ENCODE data around the gene LRBA.
"Not testable (repeated sequence)": the region's sequence is repeated elsewhere in the genome, so short reads cannot be mapped to it uniquely, and the experiment has no call there.

The LRBA gene

DNA sequence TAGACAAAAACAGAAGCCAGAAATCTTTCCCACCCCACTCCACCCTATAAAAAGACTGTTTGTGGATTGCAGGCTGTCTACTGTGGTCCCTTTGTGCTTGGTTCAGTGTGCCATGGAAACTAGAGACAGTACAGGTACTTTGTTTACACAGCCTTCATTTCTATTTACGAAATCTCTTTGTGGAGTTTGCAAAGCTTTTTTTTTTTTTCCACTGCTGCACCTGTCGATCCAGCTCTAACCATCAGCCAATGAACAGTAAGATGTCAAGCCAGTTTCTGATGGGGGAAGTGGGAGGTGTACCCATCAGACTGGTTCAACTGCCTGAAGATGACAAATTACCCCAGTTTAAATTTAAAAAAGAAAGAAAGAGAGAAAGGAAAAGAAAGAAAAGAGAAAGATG is 20.2 kb upstream of the LRBA start:
- H3K4me1 ChIP-seq (ENCODE audit: control insufficient read depth, insufficient read depth, low read length): no peaks in the 10 kb centered on the region
- no peaks in the 10 kb centered on the region for H3K27me3 ChIP-seq (ENCODE audit: control insufficient read depth, insufficient read depth, low read length)
- H3K36me3 ChIP-seq (ENCODE audit: control insufficient read depth, insufficient read depth, low read length): no peaks in the 10 kb centered on the region
- H3K9ac ChIP-seq (ENCODE audit: low read length): no peak overlapping the region
- H3K27ac ChIP-seq (ENCODE audit: low read depth, low read length): no peak overlapping the region
- no peak overlapping the region for H3K4me3 ChIP-seq (ENCODE audit: low read length)

DNA sequence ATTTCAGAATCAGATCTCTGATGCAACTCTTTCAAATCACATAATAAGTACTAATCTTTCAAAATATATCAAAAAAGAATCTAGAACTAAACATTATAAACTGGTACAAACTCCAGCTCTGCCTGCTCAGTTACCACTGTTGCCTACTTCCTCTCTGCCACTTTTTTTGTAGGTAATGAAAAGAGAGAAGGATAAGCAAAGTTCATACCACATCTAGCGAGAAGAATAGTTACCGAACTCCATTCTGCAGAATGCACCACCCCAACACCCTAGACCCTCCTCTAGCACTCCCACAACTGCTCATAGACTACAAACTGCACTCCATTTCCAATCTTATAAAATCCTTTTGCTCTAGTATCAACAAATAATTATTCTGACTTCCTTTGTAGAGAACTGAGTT is 19.7 kb upstream of the LRBA start:
- no peaks in the 10 kb centered on the region for H3K36me3 ChIP-seq (ENCODE audit: control insufficient read depth, insufficient read depth, low read length)
- no peak overlapping the region for H3K27ac ChIP-seq (ENCODE audit: low read depth, low read length)
- H3K9ac ChIP-seq (ENCODE audit: low read length): no peak overlapping the region
- no peaks in the 10 kb centered on the region for H3K4me1 ChIP-seq (ENCODE audit: control insufficient read depth, insufficient read depth, low read length)
- no peak overlapping the region for H3K4me3 ChIP-seq (ENCODE audit: low read length)
- no peaks in the 10 kb centered on the region for H3K27me3 ChIP-seq (ENCODE audit: control insufficient read depth, insufficient read depth, low read length)

DNA sequence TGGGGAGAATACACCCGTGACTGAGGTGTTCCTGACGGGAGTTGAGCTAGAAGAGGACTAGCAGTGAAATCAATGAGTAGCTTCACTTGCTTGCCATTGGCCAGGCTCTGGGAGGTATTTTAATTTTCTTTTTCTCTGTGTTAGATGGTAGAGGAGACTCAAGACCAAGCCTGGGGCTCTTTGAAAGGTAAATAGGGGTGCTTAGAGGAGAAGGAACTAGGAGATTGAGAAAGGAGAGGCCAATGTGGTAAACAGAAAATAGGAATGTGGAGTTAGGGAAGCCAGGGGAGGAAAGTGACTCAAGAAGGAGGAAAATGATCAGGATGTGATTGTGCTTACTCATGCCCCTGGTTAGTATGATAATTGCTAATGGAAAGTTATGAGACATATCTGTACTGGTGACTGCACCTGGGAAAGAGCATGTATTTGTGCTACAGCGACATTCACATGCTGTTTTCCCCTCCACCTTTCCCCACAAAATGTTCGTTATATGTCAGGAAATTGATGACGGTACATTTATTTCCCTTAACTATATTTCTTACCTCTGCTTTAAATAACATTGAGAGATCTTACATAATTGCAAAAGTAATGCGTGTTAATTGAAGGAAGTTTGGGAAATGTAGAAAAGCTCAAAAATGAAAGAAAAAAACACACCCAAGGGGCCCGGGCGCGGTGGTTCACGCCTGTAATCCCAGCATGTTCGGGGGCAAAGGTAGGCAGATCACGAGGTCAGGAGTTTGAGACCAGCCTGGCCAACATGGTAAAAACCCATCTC is 16.9 kb upstream of the LRBA start:
- no peak overlapping the region for H3K4me3 ChIP-seq (ENCODE audit: low read length)
- no peak overlapping the region for H3K27ac ChIP-seq (ENCODE audit: low read depth, low read length)
- no peaks in the 10 kb centered on the region for H3K4me1 ChIP-seq (ENCODE audit: control insufficient read depth, insufficient read depth, low read length)
- H3K36me3 ChIP-seq (ENCODE audit: control insufficient read depth, insufficient read depth, low read length): no peaks in the 10 kb centered on the region
- H3K27me3 ChIP-seq (ENCODE audit: control insufficient read depth, insufficient read depth, low read length): no peaks in the 10 kb centered on the region
- no peak overlapping the region for H3K9ac ChIP-seq (ENCODE audit: low read length)

DNA sequence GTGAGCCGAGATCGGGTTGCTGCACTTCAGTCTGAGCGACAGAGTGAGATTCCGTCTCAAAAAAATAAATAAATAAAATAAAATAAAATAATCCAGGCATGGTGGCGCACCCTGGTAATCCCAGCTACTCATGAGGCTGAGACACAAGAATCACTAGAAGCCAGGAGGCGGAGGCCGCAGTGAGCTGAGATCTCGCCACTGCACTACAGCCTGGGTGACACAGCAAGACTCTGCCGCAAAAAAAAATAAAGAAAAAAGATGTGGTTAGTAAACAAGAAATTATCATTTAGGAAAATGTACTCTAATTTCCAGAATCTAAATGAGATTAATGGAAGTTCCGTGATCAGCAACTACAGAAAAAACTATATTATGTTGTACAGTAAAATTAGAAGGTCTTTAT is 14.5 kb upstream of the LRBA start:
- H3K4me1 ChIP-seq (ENCODE audit: control insufficient read depth, insufficient read depth, low read length): no peaks in the 10 kb centered on the region
- H3K27me3 ChIP-seq (ENCODE audit: control insufficient read depth, insufficient read depth, low read length): no peaks in the 10 kb centered on the region
- H3K36me3 ChIP-seq (ENCODE audit: control insufficient read depth, insufficient read depth, low read length): no peaks in the 10 kb centered on the region
- no peak overlapping the region for H3K9ac ChIP-seq (ENCODE audit: low read length)
- H3K27ac ChIP-seq (ENCODE audit: low read depth, low read length): no peak overlapping the region
- no peak overlapping the region for H3K4me3 ChIP-seq (ENCODE audit: low read length)

DNA sequence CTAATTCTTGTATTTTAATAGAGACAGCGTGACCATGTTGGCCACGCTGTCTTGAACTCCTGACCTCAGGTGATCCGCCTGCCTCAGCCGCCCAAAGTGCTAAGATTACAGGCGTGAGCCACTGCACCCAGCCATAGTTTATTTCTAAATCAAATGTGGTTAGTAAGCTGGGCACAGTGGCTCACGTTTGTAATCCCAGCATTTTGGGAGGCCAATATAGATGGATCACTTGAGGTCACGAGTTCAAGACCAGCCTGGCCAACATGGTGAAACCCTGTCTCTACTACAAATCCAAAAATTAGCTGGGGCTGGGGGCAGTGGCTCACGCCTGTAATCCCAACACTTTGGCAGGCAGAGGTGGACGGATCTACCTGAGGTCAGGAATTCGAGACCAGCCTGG is 13.9 kb upstream of the LRBA start:
- not testable (repeated sequence) for H3K9ac ChIP-seq (ENCODE audit: low read length); H3K27me3 ChIP-seq (ENCODE audit: control insufficient read depth, insufficient read depth, low read length); H3K27ac ChIP-seq (ENCODE audit: low read depth, low read length); H3K4me3 ChIP-seq (ENCODE audit: low read length); H3K36me3 ChIP-seq (ENCODE audit: control insufficient read depth, insufficient read depth, low read length); H3K4me1 ChIP-seq (ENCODE audit: control insufficient read depth, insufficient read depth, low read length)

DNA sequence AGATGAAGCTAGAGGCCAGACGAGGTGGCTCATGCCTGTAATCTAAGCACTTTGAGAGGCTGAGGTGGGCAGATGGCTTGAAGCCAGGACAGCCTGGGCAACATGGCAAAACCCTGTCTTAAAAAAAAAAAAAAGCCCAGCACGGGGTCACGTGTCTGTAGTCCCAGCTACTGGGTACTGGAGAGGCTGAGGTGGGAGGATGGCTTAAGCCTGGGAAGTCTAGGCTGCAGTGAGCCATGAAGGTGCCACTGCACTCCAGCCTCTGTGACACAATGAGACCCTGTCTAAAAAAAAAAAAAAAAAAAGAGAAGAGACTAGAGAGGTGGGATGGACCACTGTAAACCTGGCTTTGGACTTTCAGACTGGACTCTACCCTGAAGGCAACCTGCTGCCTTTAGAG is 10.7 kb upstream of the LRBA start:
- no peaks in the 10 kb centered on the region for H3K36me3 ChIP-seq (ENCODE audit: control insufficient read depth, insufficient read depth, low read length)
- H3K9ac ChIP-seq (ENCODE audit: low read length): no peak overlapping the region
- no peak overlapping the region for H3K4me3 ChIP-seq (ENCODE audit: low read length)
- no peak overlapping the region for H3K27ac ChIP-seq (ENCODE audit: low read depth, low read length)
- no peaks in the 10 kb centered on the region for H3K27me3 ChIP-seq (ENCODE audit: control insufficient read depth, insufficient read depth, low read length)
- H3K4me1 ChIP-seq (ENCODE audit: control insufficient read depth, insufficient read depth, low read length): no peaks in the 10 kb centered on the region

DNA sequence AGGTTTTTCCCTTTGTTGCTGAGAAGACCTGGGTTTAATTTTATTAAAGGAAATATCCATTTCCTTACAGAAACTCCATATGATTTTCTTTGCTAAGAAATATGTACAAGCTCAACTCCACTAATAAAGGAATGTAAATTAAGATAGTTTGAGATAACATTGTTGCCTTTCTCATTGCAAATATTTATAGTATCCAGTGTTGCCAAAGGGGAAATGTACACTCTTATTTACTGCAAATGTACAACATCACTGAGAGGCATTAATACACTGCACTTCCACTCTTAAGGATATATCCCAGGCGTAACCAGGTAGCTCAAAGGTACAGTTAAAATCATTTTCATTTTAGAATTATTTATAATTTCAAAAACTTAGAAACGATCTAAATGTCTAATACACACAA is 7.5 kb upstream of the LRBA start:
- Histone ChIP-seq H3K27ac (ENCODE audit: low read depth, low read length) (no peak overlapping the region), H3K27me3 (ENCODE audit: control insufficient read depth, insufficient read depth, low read length) (no peaks in the 10 kb centered on the region), H3K36me3 (ENCODE audit: control insufficient read depth, insufficient read depth, low read length) (no peaks in the 10 kb centered on the region), H3K4me1 (ENCODE audit: control insufficient read depth, insufficient read depth, low read length) (no peaks in the 10 kb centered on the region), H3K4me3 (ENCODE audit: low read length) (no peak overlapping the region), H3K9ac (ENCODE audit: low read length) (no peak overlapping the region)

DNA sequence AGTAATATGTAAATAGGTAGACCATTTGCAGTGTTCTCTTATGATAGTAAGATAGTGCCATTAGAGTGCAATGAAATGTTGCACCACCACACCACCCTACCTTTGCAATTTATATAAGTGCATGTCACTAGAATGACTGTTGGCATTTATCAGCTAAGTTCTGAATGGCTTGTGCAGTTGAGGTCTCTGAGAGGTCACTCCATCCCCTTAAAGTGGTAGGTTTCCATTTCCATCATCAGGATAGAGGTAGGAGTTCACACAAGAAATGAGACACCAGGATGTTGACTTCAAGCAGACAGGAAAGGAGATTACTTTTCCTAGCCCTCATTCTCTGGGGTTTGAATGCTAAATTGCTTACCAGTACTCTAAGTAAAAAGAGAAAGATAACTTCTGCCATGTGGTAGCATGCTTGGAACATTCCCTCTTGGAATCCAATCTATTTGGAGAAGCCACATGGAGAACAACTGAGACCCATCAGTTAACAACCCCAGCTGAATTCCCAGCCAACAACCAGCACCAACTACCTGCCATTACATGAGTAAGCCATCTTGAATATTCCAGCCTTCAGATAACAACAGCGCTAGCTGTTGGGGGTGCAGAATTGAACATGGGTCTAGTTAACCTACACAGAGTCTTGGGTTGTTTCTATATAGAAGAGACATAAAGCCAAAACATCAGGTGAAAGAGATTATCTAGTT is 6.7 kb upstream of the LRBA start:
- Histone ChIP-seq H3K4me1 (ENCODE audit: control insufficient read depth, insufficient read depth, low read length) (no peaks in the 10 kb centered on the region), H3K4me3 (ENCODE audit: low read length) (no peak overlapping the region), H3K36me3 (ENCODE audit: control insufficient read depth, insufficient read depth, low read length) (no peaks in the 10 kb centered on the region), H3K9ac (ENCODE audit: low read length) (no peak overlapping the region), H3K27ac (ENCODE audit: low read depth, low read length) (no peak overlapping the region), H3K27me3 (ENCODE audit: control insufficient read depth, insufficient read depth, low read length) (no peaks in the 10 kb centered on the region)

DNA sequence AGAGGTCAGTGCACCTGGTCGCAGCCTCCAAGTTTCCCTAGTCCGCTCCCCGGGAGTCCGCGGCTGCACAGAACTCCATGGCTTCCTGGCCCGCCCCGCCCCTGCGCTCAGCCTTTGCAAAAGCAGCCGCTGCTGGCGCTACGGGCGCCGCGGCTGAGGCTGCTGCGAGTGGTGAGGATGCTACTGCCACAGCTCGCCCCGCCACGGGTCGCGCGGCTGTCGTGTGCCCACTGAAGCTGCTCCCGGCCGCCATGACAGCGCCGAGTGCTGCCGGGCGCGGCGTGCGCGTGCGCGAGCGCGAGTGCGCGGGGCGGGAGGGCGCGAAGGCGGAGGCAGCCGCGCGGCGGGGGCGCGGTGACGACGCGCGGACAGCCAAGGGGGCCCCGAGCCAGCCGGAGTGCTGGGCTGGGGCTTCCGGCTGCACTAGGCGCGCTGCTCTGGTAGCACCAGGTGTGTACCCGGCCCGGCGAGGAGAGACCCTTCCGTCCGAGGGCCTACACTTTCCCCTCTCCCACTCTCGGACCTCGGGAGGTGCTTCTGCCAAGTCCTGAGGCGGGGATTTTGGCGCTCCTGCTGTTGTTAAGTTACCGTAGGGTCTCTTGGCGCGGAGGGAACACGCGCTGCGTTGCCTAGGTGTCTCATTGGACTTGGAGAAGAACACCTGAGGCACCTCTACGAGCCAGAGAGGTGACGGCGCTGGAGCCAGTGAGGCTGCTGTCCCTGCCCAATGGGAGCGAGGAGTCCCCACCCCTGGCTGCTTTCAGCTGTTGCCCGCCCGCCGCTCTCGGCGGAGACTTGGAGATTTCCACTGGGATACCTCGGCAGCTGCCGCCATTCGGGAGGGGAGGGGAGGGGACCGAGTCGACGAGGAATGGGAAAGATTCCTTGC is 619 bp upstream of the LRBA start:
- Histone ChIP-seq H3K36me3 (ENCODE audit: control insufficient read depth, insufficient read depth, low read length) (no peaks in the 10 kb centered on the region), H3K9ac (ENCODE audit: low read length) (peak overlapping the region; percentile 81), H3K4me3 (ENCODE audit: low read length) (peak overlapping the region; percentile 86), H3K27ac (ENCODE audit: low read depth, low read length) (peak overlapping the region; percentile 76), H3K27me3 (ENCODE audit: control insufficient read depth, insufficient read depth, low read length) (no peaks in the 10 kb centered on the region), H3K4me1 (ENCODE audit: control insufficient read depth, insufficient read depth, low read length) (no peaks in the 10 kb centered on the region)

DNA sequence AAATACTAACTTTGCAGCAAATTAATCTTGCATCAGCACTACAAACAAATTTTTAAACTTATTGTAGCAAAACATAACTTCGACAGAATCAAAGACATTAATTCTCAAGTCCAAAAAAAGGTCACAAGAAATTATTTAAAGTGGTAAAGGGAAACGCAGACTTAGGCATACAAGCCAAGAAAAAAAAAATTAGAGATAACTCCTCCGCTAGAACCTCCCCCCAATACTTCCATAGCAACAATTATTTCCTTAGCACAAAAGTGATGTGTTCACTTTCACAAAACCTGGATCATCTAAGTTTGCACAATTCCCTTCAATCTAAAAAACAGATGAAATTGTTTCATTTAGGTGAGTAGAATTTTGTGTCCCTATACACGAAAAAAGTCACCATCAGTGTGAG is 1.1 kb downstream of the LRBA start:
- Histone ChIP-seq H3K9ac (ENCODE audit: low read length) (no peak overlapping the region), H3K27ac (ENCODE audit: low read depth, low read length) (no peak overlapping the region), H3K36me3 (ENCODE audit: control insufficient read depth, insufficient read depth, low read length) (no peaks in the 10 kb centered on the region), H3K4me3 (ENCODE audit: low read length) (peak overlapping the region; percentile 86), H3K27me3 (ENCODE audit: control insufficient read depth, insufficient read depth, low read length) (no peaks in the 10 kb centered on the region), H3K4me1 (ENCODE audit: control insufficient read depth, insufficient read depth, low read length) (no peaks in the 10 kb centered on the region)

DNA sequence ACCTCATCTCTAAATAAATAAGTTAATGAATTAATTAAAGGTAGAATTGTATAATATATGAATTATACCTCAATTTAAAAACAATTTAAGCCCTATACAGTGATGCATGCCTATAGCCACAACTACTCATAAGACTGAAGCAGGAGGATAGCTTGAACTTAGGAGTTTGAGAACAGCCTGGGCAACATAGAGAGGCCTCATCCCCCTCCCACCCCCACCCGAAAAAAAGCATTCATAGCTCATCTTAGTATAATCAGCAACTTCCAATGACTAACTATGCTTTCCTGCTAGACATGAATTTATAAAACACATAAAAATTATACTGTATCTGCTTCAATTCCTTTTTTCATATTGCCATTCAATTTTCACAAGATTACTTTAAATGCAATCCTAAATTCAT is 1.6 kb downstream of the LRBA start:
- H3K4me1 ChIP-seq (ENCODE audit: control insufficient read depth, insufficient read depth, low read length): no peaks in the 10 kb centered on the region

DNA sequence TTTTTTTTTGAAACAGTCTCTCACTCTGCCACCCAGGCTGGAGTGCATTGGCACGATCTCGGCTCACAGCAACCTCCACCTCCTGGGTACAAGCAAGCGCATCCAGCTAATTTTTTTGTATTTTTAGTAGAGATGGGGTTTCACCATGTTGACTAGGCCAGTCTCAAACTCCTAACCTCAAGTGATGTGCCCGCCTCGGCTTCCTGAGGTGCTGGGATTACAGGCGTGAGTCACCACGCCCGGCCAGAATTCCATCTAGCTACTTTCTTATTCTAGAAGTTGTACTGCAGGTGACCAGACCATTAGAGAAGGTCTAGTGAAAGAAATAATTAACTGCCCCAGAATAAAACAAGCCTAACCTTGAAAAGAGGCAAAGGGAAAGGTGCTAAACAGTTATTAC is 2.3 kb downstream of the LRBA start:
- Histone ChIP-seq H3K27ac (ENCODE audit: low read depth, low read length) (no peak overlapping the region), H3K36me3 (ENCODE audit: control insufficient read depth, insufficient read depth, low read length) (no peaks in the 10 kb centered on the region), H3K27me3 (ENCODE audit: control insufficient read depth, insufficient read depth, low read length) (no peaks in the 10 kb centered on the region), H3K4me3 (ENCODE audit: low read length) (peak overlapping the region; percentile 17), H3K9ac (ENCODE audit: low read length) (no peak overlapping the region), H3K4me1 (ENCODE audit: control insufficient read depth, insufficient read depth, low read length) (no peaks in the 10 kb centered on the region)

More for the DNA sequence above, 1.6 kb downstream of the LRBA start:
- H3K27me3 ChIP-seq (ENCODE audit: control insufficient read depth, insufficient read depth, low read length): no peaks in the 10 kb centered on the region
- peak overlapping the region; percentile 4 for H3K4me3 ChIP-seq (ENCODE audit: low read length)
- no peaks in the 10 kb centered on the region for H3K36me3 ChIP-seq (ENCODE audit: control insufficient read depth, insufficient read depth, low read length)
- H3K9ac ChIP-seq (ENCODE audit: low read length): no peak overlapping the region
- H3K27ac ChIP-seq (ENCODE audit: low read depth, low read length): no peak overlapping the region

Data from rectal smooth muscle tissue (tissue), 1 donor.